Keratinocyte (primary cell): Measurements from ENCODE around the gene CAPN7.

Experiments
- CTCF ChIP-seq, 3 experiments: IDR thresholded peaks in 1 of 3; conservative IDR thresholded peaks in 1 of 3; optimal IDR thresholded peaks in 1 of 3; 2 replicates in 2 of 3; 3 replicates in 1 of 3; pipeline versions ENCODE3 to v1.5.1; 2011; ENCODE audit warnings: low read length in 3 of 3, mild to moderate bottlenecking in 3 of 3, moderate library complexity in 2 of 3, control low read depth in 1 of 3, inconsistent platforms in 1 of 3; ENCODE audit not compliant: insufficient read depth in 2 of 3; ENCODE audit errors: extremely low read depth in 1 of 3
- EZH2 ChIP-seq: IDR thresholded peaks from one replicate; pipeline ENCODE4 v1.6.1; 2012; ENCODE audit warnings: inconsistent platforms, mild to moderate bottlenecking, low read length, moderate library complexity

- TF ChIP-seq CTCF (optimal IDR thresholded peaks at IDR 0.05 in 1 of 3, IDR thresholded peaks at IDR 0.05 in 1 of 3, conservative IDR thresholded peaks at IDR 0.05 in 1 of 3; ENCODE audit: extremely low read depth in 1 of 3, insufficient read depth in 2 of 3, low read length in 3 of 3) = no peak
- no peak for TF ChIP-seq EZH2
These were observed 23.2 kb downstream of the CAPN7 start for GRCh38 chr3:15229262-15229661.
